Endothelial cell of umbilical vein (primary cell): ENCODE results near the gene ARHGEF7. TPM values are rescaled to one million over a fixed set of nuclear protein-coding genes. Genes with fewer than 3 reads are reported as not detected.

Experiments used
- BruUV-seq: library from RNA; stranded (reverse); fragments of 400-500 nt; replicated peaks from 2 replicates; lab custom pipeline; 2021; lab: Mats Ljungman, UMichigan
- CTCF ChIA-PET: fragments of 300-600, 350-600 bp; sonication (Branson Sonifier 250); formaldehyde crosslinking; loops from one replicate; lab custom pipeline; 2021; ENCODE audit warnings: antibody characterized with exemption, inconsistent platforms; lab: Charles Lee
- POLR2A ChIA-PET: fragments of 300-600, 350-600 bp; sonication (Branson Sonifier 250); formaldehyde crosslinking; loops from one replicate; lab custom pipeline; 2021; ENCODE audit warnings: antibody characterized with exemption, inconsistent platforms; lab: Charles Lee
- DNase-seq: peaks from one replicate; pipeline ENCODE4 v3.0.0-alpha.2; 2011; ENCODE audit warnings: low read depth, low spot score
- FAIRE-seq: peaks from 2 replicates; lab custom pipeline; 2011; peaks lifted over from hg19 to GRCh38; lab: Jason Lieb, UNC
- H2AFZ ChIP-seq: 2 replicates; pipeline ENCODE4 v1.6.0; 2012; ENCODE audit warnings: low read depth, low read length, control low read depth, inconsistent platforms
- H3K27ac ChIP-seq: 2 replicates; pipeline ENCODE4 v1.5.1; 2011; ENCODE audit warnings: low read depth, mild to moderate bottlenecking, control low read depth, low read length, moderate library complexity; ENCODE audit not compliant: insufficient read depth
- H3K27me3 ChIP-seq, 2 experiments: 2 replicates each; pipeline versions ENCODE4 v1.6.0 to v1.6.1; 2011; ENCODE audit warnings: low read length in 2 of 2, mixed read lengths in 1 of 2; ENCODE audit not compliant: control insufficient read depth in 2 of 2, insufficient read depth in 2 of 2
- H3K36me3 ChIP-seq, 2 experiments: 2 replicates in 1 of 2; 3 replicates in 1 of 2; pipeline ENCODE4 v1.5.1; 2011; ENCODE audit warnings: low read length in 2 of 2, mild to moderate bottlenecking in 1 of 2, moderate library complexity in 1 of 2; ENCODE audit not compliant: control insufficient read depth in 2 of 2, insufficient read depth in 2 of 2; ENCODE audit errors: extremely low read depth in 1 of 2
- H3K4me1 ChIP-seq: 3 replicates; pipeline ENCODE4 v1.5.1; 2011; ENCODE audit warnings: mild to moderate bottlenecking, low read length; ENCODE audit not compliant: control insufficient read depth, insufficient read depth; ENCODE audit errors: extremely low read depth
- H3K4me2 ChIP-seq: 2 replicates; pipeline ENCODE4 v1.6.1; 2011; ENCODE audit warnings: low read length, control low read depth, mixed read lengths; ENCODE audit not compliant: insufficient read depth
- H3K4me3 ChIP-seq, 3 experiments: fragments of 200-600 bp in 1 of 3; sonication (generic), shearing (Covaris generic) in 1 of 3; replicated peaks in 1 of 3; 2 replicates each; pipeline ENCODE4 v1.5.1; 2011 to 2016; ENCODE audit warnings: control low read depth in 3 of 3, low read length in 3 of 3, mild to moderate bottlenecking in 2 of 3, inconsistent platforms in 1 of 3, low read depth in 1 of 3, moderate library complexity in 1 of 3; ENCODE audit not compliant: insufficient read depth in 1 of 3
- H3K79me2 ChIP-seq: 2 replicates; pipeline ENCODE4 v1.6.0; 2012; ENCODE audit warnings: low read length, inconsistent platforms; ENCODE audit not compliant: control insufficient read depth, insufficient read depth
- H3K9ac ChIP-seq: replicated peaks from 2 replicates; pipeline ENCODE3; 2011; ENCODE audit warnings: low read length, control low read depth; ENCODE audit not compliant: insufficient read depth; ENCODE audit errors: extremely low read depth
- H3K9me1 ChIP-seq: replicated peaks from 3 replicates; pipeline ENCODE4 v1.6.0; 2011; ENCODE audit warnings: mild to moderate bottlenecking, low read length; ENCODE audit not compliant: control insufficient read depth, insufficient read depth; ENCODE audit errors: extremely low read depth
- H3K9me3 ChIP-seq: replicated peaks from 2 replicates; pipeline ENCODE4 v1.5.1; 2012; ENCODE audit warnings: low read length, inconsistent platforms; ENCODE audit not compliant: control insufficient read depth, insufficient read depth
- H4K20me1 ChIP-seq: replicated peaks from 2 replicates; pipeline ENCODE3; 2011; ENCODE audit warnings: mild to moderate bottlenecking, low read length; ENCODE audit not compliant: control insufficient read depth, insufficient read depth; ENCODE audit errors: extremely low read depth
- CTCF ChIP-seq, 2 donors: IDR thresholded peaks; 1 replicate in 1 of 2; 2 replicates in 1 of 2; pipeline ENCODE4 v1.5.1; 2011; ENCODE audit warnings: low read length in 2 of 2, mild to moderate bottlenecking in 2 of 2, moderate library complexity in 2 of 2, control low read depth in 1 of 2, inconsistent platforms in 1 of 2, low read depth in 1 of 2; ENCODE audit not compliant: insufficient read depth in 1 of 2; ENCODE audit errors: extremely low read depth in 1 of 2
- EZH2 ChIP-seq: IDR thresholded peaks from 2 replicates; pipeline ENCODE4 v1.6.1; 2012; ENCODE audit warnings: borderline replicate concordance, low read depth, mild to moderate bottlenecking, moderate library complexity, low read length, inconsistent platforms; ENCODE audit not compliant: severe bottlenecking
- FOS ChIP-seq: IDR thresholded peaks from 2 replicates; pipeline ENCODE4 v1.6.1; 2011; ENCODE audit warnings: mild to moderate bottlenecking, low read length, moderate library complexity, borderline replicate concordance; ENCODE audit not compliant: insufficient read depth
- GATA2 ChIP-seq: IDR thresholded peaks from 2 replicates; pipeline ENCODE4 v1.7.0; 2011; ENCODE audit warnings: low read depth, mild to moderate bottlenecking, moderate library complexity, mixed read lengths, low read length; ENCODE audit not compliant: insufficient read length, insufficient read depth
- JUN ChIP-seq: IDR thresholded peaks from 2 replicates; pipeline ENCODE4 v1.6.1; 2011; ENCODE audit warnings: borderline replicate concordance, low read depth; ENCODE audit not compliant: insufficient read length, insufficient read depth
- MAX ChIP-seq: IDR thresholded peaks from 2 replicates; pipeline ENCODE4 v1.6.1; 2011; ENCODE audit not compliant: insufficient read depth, insufficient read length
- MYC ChIP-seq: IDR thresholded peaks from one replicate; pipeline ENCODE4 v1.6.1; 2011; ENCODE audit warnings: mild to moderate bottlenecking, low read depth, low read length
- POLR2A ChIP-seq: IDR thresholded peaks from 2 replicates; pipeline ENCODE4 v1.6.1; 2012; ENCODE audit warnings: low read depth, mild to moderate bottlenecking, control low read depth, low read length
- POLR2AphosphoS5 ChIP-seq: IDR thresholded peaks from 2 replicates; pipeline ENCODE4 v1.6.1; 2012; ENCODE audit warnings: low read depth, mild to moderate bottlenecking, control low read depth, low read length, moderate library complexity; ENCODE audit not compliant: insufficient read depth
- dilution Hi-C: fragments of 300-500 bp; cut with MboI; formaldehyde crosslinking; loops from one replicate; pipeline ENCODE4 v1.15.0; 2019; ENCODE audit warnings: low sequenced_read_pairs; ENCODE audit not compliant: extremely low pct_ligation_motif_present
- intact Hi-C: fragments of 100-400 bp; cut with micrococcal nuclease; formaldehyde crosslinking; loops from one replicate; pipeline ENCODE4 v1.10.0; 2022
- polyA plus RNA-seq, 4 experiments: library from polyadenylated mRNA; depleted of rRNA in 3 of 4; stranded (reverse) in 3 of 4; unstranded in 1 of 4; fragments of >200 nt; gene quantifications; 2 replicates each; pipeline versions ENCODE4 v1.2.1 to v1.2.3, GENCODE V29; 2011 to 2012; ENCODE audit warnings: missing spikeins in 1 of 4
- total RNA-seq: library from RNA; stranded (reverse); gene quantifications from 2 replicates; pipeline ENCODE4 v1.2.3, GENCODE V29; 2021

Gene ARHGEF7
- total and polyA plus RNA-seq, 2 donors (not counting 3 experiments of a cell fraction or from before 2014, with no cell fraction given) = 94.9 to 155 TPM

GRCh38 chr13:111328574-111329410 is 213.7 kb downstream of the ARHGEF7 start:
- no peaks in the 10 kb centered on the region for H3K27me3 ChIP-seq
- ChIA-PET CTCF (no interaction called here), POLR2A (no interaction called here)
- no TSS peak for BruUV-seq
- DNase-seq (no peak), FAIRE-seq (no peak)
- no peaks in the 10 kb centered on the region for H3K9me3 ChIP-seq
- intact Hi-C loops (no loop called here), dilution Hi-C loops (no loop called here)
- no peak overlapping the region for H2AFZ ChIP-seq
- no peak overlapping the region for H3K4me2 ChIP-seq
- H3K27ac ChIP-seq = no peak overlapping the region
- no peak overlapping the region for H3K9ac ChIP-seq
- H3K36me3 ChIP-seq = no peaks in the 10 kb centered on the region
- no peak for TF ChIP-seq JUN
- no peak for TF ChIP-seq FOS
- TF ChIP-seq EZH2 = no peak
- no peak for TF ChIP-seq CTCF (IDR thresholded peaks at IDR 0.05; ENCODE audit: extremely low read depth in 1 of 2, insufficient read depth in 1 of 2, low read depth in 1 of 2, low read length in 2 of 2)
- no peak for TF ChIP-seq MAX
- TF ChIP-seq GATA2 = no peak
- no peak for TF ChIP-seq POLR2A
- no peak for TF ChIP-seq POLR2AphosphoS5
- no peak for TF ChIP-seq MYC
- H3K9me1 ChIP-seq = no peaks in the 10 kb centered on the region
- no peaks in the 10 kb centered on the region for H4K20me1 ChIP-seq
- no peaks in the 10 kb centered on the region for H3K79me2 ChIP-seq
- H3K4me3 ChIP-seq = no peak overlapping the region
- H3K4me1 ChIP-seq = no peaks in the 10 kb centered on the region
